Endothelial cell of umbilical vein (primary cell): ENCODE data around the gene VRTN.

Experiments
- CTCF ChIP-seq, 2 donors: IDR thresholded peaks; 1 replicate in 1 of 2; 2 replicates in 1 of 2; pipeline ENCODE4 v1.5.1; 2011; ENCODE audit warnings: low read length in 2 of 2, mild to moderate bottlenecking in 2 of 2, moderate library complexity in 2 of 2, control low read depth in 1 of 2, inconsistent platforms in 1 of 2, low read depth in 1 of 2; ENCODE audit not compliant: insufficient read depth in 1 of 2; ENCODE audit errors: extremely low read depth in 1 of 2
- EZH2 ChIP-seq: IDR thresholded peaks from 2 replicates; pipeline ENCODE4 v1.6.1; 2012; ENCODE audit warnings: borderline replicate concordance, low read depth, mild to moderate bottlenecking, moderate library complexity, low read length, inconsistent platforms; ENCODE audit not compliant: severe bottlenecking
- FOS ChIP-seq: IDR thresholded peaks from 2 replicates; pipeline ENCODE4 v1.6.1; 2011; ENCODE audit warnings: mild to moderate bottlenecking, low read length, moderate library complexity, borderline replicate concordance; ENCODE audit not compliant: insufficient read depth
- GATA2 ChIP-seq: IDR thresholded peaks from 2 replicates; pipeline ENCODE4 v1.7.0; 2011; ENCODE audit warnings: low read depth, mild to moderate bottlenecking, moderate library complexity, mixed read lengths, low read length; ENCODE audit not compliant: insufficient read length, insufficient read depth
- JUN ChIP-seq: IDR thresholded peaks from 2 replicates; pipeline ENCODE4 v1.6.1; 2011; ENCODE audit warnings: borderline replicate concordance, low read depth; ENCODE audit not compliant: insufficient read length, insufficient read depth
- MYC ChIP-seq: IDR thresholded peaks from one replicate; pipeline ENCODE4 v1.6.1; 2011; ENCODE audit warnings: mild to moderate bottlenecking, low read depth, low read length
- POLR2A ChIP-seq: IDR thresholded peaks from 2 replicates; pipeline ENCODE4 v1.6.1; 2012; ENCODE audit warnings: low read depth, mild to moderate bottlenecking, control low read depth, low read length
- POLR2AphosphoS5 ChIP-seq: IDR thresholded peaks from 2 replicates; pipeline ENCODE4 v1.6.1; 2012; ENCODE audit warnings: low read depth, mild to moderate bottlenecking, control low read depth, low read length, moderate library complexity; ENCODE audit not compliant: insufficient read depth
- TF ChIP-seq, protein P1 (sequence below): IDR thresholded peaks from 2 replicates; pipeline ENCODE4 v1.6.1; 2011; ENCODE audit not compliant: insufficient read depth, insufficient read length

- TF ChIP-seq CTCF (IDR thresholded peaks at IDR 0.05; ENCODE audit: extremely low read depth in 1 of 2, insufficient read depth in 1 of 2, low read depth in 1 of 2, low read length in 2 of 2): no peak
- TF ChIP-seq, protein P1, sequence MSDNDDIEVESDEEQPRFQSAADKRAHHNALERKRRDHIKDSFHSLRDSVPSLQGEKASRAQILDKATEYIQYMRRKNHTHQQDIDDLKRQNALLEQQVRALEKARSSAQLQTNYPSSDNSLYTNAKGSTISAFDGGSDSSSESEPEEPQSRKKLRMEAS: no peak
- no peak for TF ChIP-seq EZH2
- no peak for TF ChIP-seq JUN
- TF ChIP-seq POLR2AphosphoS5: no peak
- no peak for TF ChIP-seq POLR2A
- no peak for TF ChIP-seq MYC
- no peak for TF ChIP-seq FOS
- no peak for TF ChIP-seq GATA2
Measured at GRCh38 chr14:74400919-74401503, 52.7 kb downstream of the VRTN start.
